CD4-positive, alpha-beta T cell treated with Interleukin-15 for 4 hours (primary cell): ENCODE results near the gene CD300A.
A peak's percentile ranks its signal among the peaks of the same experiment; 100 is the strongest.

Experiments
- DNase-seq: peaks from one replicate; pipeline ENCODE4 v3.0.0-alpha.2; 2020; ENCODE audit warnings: low spot score

CD300A gene

GRCh38 chr17:74520790-74521480, 54.5 kb downstream of the CD300A start:
- no peak for DNase-seq

GRCh38 chr17:74521701-74522201, 55.3 kb downstream of the CD300A start:
- DNase-seq = no peak

- DNase-seq = no peak
Observed at GRCh38 chr17:74522381-74523105, 56.1 kb downstream of the CD300A start.

GRCh38 chr17:74523308-74523707, 56.9 kb downstream of the CD300A start:
- no peak for DNase-seq

DNA sequence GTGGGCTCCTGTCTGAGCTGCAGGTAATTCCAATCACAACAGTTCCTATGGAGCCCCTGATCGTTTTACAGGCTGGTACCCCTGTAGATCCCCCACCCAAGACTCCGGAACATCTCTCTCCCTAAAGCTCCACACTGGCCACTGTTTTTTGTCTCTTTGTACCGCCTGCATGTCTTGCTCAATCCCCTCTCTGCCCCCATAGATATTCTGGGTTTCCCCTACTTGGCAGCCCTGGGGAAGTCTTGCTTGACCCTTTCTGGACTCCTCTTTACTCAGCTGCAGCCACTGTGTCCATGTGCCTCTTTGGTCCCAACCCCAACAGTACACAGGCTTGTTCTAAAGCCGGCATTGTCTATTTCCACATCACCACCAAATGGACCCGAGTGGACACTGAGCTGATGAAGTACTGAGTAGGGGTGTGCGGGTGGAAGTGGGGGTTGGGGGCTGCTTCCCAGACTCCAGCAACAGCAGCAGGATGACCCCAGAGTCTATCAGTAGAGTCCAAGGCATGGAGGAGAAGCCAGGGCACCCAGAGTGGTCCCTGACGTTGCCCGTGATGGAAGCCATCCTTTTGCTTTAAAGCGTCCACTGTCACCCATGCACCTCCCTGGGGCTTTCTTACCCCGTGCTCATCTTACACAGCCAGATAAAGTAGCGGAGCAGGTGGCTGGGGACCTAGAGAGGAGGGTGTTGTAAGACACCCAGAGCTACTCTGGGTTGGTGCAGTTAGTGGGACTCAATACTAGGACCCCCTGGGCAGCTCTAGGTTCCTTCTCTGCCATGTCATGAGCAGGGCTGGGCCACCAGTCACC, 58.4 kb downstream of the CD300A start:
- DNase-seq = no peak

DNA sequence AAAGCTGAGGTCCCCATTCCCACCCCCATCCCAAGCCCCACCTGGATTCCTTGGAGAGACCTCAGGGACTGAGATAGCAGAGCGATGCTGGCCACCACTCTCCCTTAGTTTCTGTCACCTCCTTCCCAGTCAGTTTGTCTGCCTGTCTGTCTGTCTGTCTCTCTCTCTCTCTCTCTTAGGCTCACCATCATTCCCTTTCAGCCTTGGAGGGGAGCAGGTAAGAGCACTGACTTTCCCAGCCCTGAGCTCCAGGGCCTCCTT, 59.0 kb downstream of the CD300A start:
- DNase-seq = no peak

DNA sequence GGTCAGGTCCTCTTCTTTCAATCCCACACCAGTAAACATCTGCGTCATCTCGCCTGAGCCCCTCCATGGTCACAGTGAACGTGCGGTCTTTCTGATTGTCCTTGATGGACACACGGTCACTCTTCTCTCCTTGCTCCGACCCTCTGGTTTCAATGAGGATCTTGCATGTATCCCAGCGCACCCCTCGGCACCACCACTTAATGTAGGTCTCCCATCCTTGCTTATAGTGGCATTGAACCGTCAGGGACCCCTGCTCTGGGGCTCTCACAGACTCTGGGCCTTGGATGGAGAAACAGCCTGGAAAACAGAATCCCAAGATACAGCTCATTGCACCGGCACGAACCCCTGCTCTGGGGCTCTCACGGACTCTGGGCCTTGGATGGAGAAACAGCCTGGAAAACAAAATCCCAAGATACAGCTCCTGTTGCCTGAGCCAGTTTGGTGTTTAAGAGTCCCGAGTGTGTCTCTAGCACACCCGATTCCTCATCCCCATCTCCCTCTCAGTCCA, 59.4 kb downstream of the CD300A start:
- no peak for DNase-seq

- DNase-seq = no peak
Observed at GRCh38 chr17:74526681-74527080, 60.2 kb downstream of the CD300A start.

GRCh38 chr17:74527081-74527480, 60.6 kb downstream of the CD300A start:
- no peak for DNase-seq

- no peak for DNase-seq
Observed at GRCh38 chr17:74527756-74528155, 61.3 kb downstream of the CD300A start.

DNA sequence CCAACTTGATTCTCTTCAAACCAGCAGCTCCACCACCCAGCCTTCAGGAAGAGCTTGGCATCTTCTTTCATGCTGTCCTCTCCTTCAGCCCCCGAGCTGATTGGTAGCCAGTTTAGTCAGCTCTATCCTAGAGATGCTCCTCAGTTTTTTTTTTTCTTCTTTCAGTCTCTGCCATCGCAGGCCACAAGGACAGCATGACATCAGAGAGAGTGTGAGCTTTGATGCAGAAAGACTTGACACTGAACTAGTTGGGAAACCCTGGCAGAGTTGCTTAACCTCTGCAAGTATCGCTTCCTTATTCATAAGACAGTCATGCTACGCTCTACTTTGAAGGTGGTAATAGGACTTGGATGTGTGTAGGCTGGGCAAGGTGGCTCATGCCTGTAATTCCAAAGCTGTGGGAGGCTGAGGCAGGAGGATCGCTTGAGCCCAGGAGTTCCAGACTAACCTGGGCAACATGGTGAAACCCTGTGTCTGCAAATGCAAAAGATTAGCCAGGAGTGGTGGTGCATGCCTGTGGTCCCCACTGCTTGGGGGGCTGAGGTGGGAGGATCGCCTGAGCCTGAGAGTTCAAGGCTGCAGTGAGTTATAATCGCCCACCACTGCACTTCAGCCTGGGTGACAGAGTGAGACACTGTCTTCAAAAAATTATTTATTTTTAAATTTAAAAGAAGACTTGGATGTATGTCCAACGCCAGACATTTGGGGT, 62.2 kb downstream of the CD300A start:
- no peak for DNase-seq

DNA sequence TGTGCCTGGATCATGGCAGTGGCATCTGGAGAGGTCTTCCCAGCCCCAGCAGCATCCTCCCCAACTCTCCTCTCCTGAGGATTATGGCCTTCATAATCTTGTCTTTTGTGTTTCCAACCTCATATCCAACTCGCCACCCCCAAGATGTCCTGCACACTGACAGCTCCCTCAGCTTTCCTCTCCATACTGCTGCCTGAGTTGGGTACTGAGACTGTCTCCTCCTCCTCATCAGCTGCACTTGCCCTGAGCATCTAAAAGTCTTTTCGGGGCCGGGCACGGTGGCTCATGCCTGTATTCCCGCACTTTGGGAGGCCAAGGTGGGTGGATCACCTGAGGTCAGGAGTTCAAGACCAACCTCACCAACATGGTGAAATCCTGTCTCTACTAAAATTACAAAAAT, 62.8 kb downstream of the CD300A start:
- DNase-seq = no peak

GRCh38 chr17:74530831-74531150, 64.4 kb downstream of the CD300A start:
- DNase-seq = no peak

- DNase-seq = no peak
Observed at GRCh38 chr17:74531231-74531761, 64.9 kb downstream of the CD300A start, which contains the start of gene CD300LB. Gene CD300LB, minus strand, starts transcription at chr17:74531475. Its CDS starts 125 bp downstream, at chr17:74531350.

GRCh38 chr17:74532115-74532514, 65.7 kb downstream of the CD300A start:
- DNase-seq = peak; percentile 18
